ENCODE data around the gene SCN8A.

- no peak for TF ChIP-seq EP300 (IDR thresholded peaks at IDR 0.05)
- no peak for TF ChIP-seq POLR2AphosphoS5 (IDR thresholded peaks at IDR 0.05)
- no peak for TF ChIP-seq CTCF (IDR thresholded peaks at IDR 0.05)
Observed at GRCh38 chr12:51825216-51825615, 234.2 kb downstream of the SCN8A start.
